ENCODE results near the gene RBBP4. TPM values are rescaled to one million over a fixed set of nuclear protein-coding genes. Genes with fewer than 3 reads are reported as not detected.

Gene RBBP4
- total and polyA plus RNA-seq, 2 of the 13 experiments (the other 11 are each of a cell fraction or from before 2014, with no cell fraction given): 64.4 to 166 TPM

DNA sequence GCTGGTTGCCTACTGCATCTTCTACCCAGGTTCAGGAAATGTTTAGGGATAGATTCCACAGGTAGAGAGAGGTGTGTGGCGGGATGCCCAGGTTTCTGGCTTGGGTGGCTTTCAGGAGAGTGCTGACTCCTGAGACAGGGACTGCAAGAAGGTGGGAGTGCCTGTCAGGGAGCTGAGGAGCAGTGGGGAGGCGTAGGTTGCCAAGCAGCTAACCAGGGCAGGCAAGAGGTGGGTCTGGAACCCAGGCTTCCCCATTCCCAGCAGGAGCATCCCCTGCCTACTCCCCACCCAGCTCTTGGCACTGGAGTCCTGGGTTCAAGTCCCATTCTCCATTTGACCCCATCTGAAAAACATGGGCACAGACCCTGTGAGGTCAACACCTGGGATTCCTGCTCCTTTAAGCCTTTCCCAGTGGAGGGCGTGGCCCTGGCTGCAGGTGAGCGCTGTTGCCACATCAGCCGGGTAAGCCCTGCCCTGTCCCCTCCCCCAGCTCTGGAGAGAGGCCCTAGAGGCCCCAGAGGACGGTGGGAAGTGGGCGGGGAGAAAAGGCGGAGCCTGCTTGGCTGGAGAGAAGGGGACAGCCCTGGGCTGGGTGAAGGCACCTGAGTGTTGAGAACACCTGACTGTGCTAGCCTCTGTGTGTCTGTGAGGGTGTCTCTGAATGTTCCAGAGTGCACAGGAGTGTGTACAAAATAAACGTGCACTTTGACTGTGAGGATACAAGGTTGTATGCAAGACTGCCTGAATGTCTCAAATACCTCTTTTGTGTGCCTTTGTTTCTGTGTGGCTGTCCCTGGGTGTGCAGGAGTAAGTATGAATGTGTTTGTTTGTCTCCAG is 65.5 kb downstream of the RBBP4 start (continued):
- TF ChIP-seq FOXP4 (CRISPR knock-in tag; IDR thresholded peaks at IDR 0.05) (0 out of 2 replicates have a peak, but pooled peaks have one; percentile 28), CHCHD3 (CRISPR knock-in tag; IDR thresholded peaks at IDR 0.05) (no peak), ZEB1 (IDR thresholded peaks at IDR 0.05; ENCODE audit: insufficient replicate concordance, low read depth) (peak; percentile 99), JUND (CRISPR knock-in tag; IDR thresholded peaks at IDR 0.05) (peak; percentile 36; the same call in 1 of the 2 replicates), KLF16 (CRISPR knock-in tag; IDR thresholded peaks at IDR 0.05) (peak in 1 of 2 experiments; percentile 71; a peak in 1 of 4 replicates), ZNF281 (CRISPR knock-in tag; IDR thresholded peaks at IDR 0.05; ENCODE audit: borderline replicate concordance) (peak; percentile 98), KAT8 (CRISPR knock-in tag; IDR thresholded peaks at IDR 0.05) (peak; percentile 63; the same call in 1 of the 2 replicates), NFYC (CRISPR knock-in tag; IDR thresholded peaks at IDR 0.05) (0 out of 2 replicates have a peak, but pooled peaks have one; percentile 19), ZNF574 (CRISPR knock-in tag; IDR thresholded peaks at IDR 0.05) (peak; percentile 29; the same call in 1 of the 2 replicates), MIXL1 (CRISPR knock-in tag; IDR thresholded peaks at IDR 0.05) (peak; percentile 31; the same call in 1 of the 2 replicates), ZNF335 (CRISPR knock-in tag; IDR thresholded peaks at IDR 0.05) (peak; percentile 86; the same call in 1 of the 2 replicates), ZBTB43 (CRISPR knock-in tag; conservative IDR thresholded peaks at IDR 0.05) (peak; percentile 68; the same call in 1 of the 2 replicates), EP300 (IDR thresholded peaks at IDR 0.05; ENCODE audit: low read depth in 2 of 2, low read length in 2 of 2) (peak; percentile 15 to 26; a peak in 1 of 4 replicates), EP300 (CRISPR knock-in tag; IDR thresholded peaks at IDR 0.05; ENCODE audit: borderline replicate concordance) (no peak), NCOA2 (CRISPR knock-in tag; IDR thresholded peaks at IDR 0.05) (peak; percentile 57; the same call in 1 of the 2 replicates)
- TF ChIP-seq, protein P1, sequence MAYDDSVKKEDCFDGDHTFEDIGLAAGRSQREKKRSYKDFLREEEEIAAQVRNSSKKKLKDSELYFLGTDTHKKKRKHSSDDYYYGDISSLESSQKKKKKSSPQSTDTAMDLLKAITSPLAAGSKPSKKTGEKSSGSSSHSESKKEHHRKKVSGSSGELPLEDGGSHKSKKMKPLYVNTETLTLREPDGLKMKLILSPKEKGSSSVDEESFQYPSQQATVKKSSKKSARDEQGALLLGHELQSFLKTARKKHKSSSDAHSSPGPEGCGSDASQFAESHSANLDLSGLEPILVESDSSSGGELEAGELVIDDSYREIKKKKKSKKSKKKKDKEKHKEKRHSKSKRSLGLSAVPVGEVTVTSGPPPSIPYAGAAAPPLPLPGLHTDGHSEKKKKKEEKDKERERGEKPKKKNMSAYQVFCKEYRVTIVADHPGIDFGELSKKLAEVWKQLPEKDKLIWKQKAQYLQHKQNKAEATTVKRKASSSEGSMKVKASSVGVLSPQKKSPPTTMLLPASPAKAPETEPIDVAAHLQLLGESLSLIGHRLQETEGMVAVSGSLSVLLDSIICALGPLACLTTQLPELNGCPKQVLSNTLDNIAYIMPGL (CRISPR knock-in tag; IDR thresholded peaks at IDR 0.05; ENCODE audit: borderline replicate concordance in 1 of 2, low read depth in 1 of 2): 0 out of 4 replicates have a peak, but pooled peaks of 1 of the 2 experiments have one; percentile 38
